H9 (cell line): ENCODE results near the gene SNX27. TPM values are rescaled to one million over a fixed set of nuclear protein-coding genes. Genes with fewer than 3 reads are reported as not detected.

Experiments used
- DNase-seq: peaks from one replicate; pipeline ENCODE4 v3.0.0-alpha.2; 2017
- H2AFZ ChIP-seq: one replicate; pipeline ENCODE4 v1.6.1; 2013; ENCODE audit warnings: mild to moderate bottlenecking, low read length, control low read depth, moderate library complexity
- H2AK5ac ChIP-seq: 2 replicates; pipeline ENCODE4 v1.6.1; 2013; ENCODE audit warnings: low read length, control low read depth, mixed read lengths; ENCODE audit not compliant: insufficient read length
- H2BK120ac ChIP-seq: one replicate; pipeline ENCODE4 v1.6.1; 2013; ENCODE audit warnings: low read depth, mild to moderate bottlenecking, low read length, control low read depth, inconsistent platforms; ENCODE audit not compliant: poor library complexity, severe bottlenecking
- H2BK12ac ChIP-seq: 2 replicates; pipeline ENCODE4 v1.6.1; 2013; ENCODE audit warnings: low read length, control low read depth, mixed read lengths, low read depth; ENCODE audit not compliant: insufficient read length
- H2BK15ac ChIP-seq: 2 replicates; pipeline ENCODE4 v1.6.1; 2013; ENCODE audit warnings: low read depth, low read length, control low read depth
- H2BK20ac ChIP-seq: one replicate; pipeline ENCODE4 v1.6.1; 2013; ENCODE audit warnings: low read depth, mild to moderate bottlenecking, low read length, control low read depth, inconsistent platforms; ENCODE audit not compliant: poor library complexity, severe bottlenecking
- H2BK5ac ChIP-seq: 2 replicates; pipeline ENCODE4 v1.6.1; 2013; ENCODE audit warnings: low read length, control low read depth, mixed read lengths; ENCODE audit not compliant: insufficient read length
- H3K14ac ChIP-seq: 2 replicates; pipeline ENCODE4 v1.6.1; 2013; ENCODE audit warnings: low read length, control low read depth; ENCODE audit not compliant: insufficient read depth
- H3K18ac ChIP-seq: 2 replicates; pipeline ENCODE4 v1.6.1; 2013; ENCODE audit warnings: low read depth, mild to moderate bottlenecking, mixed read lengths, low read length, control low read depth; ENCODE audit not compliant: insufficient read length
- H3K23ac ChIP-seq: 2 replicates; pipeline ENCODE4 v1.6.1; 2013; ENCODE audit warnings: low read length, control low read depth, mixed read lengths, low read depth; ENCODE audit not compliant: insufficient read length
- H3K23me2 ChIP-seq: 2 replicates; pipeline ENCODE4 v1.6.1; 2013; ENCODE audit warnings: low read depth, mild to moderate bottlenecking, mixed read lengths, low read length, control low read depth; ENCODE audit not compliant: insufficient read length, poor library complexity, severe bottlenecking
- H3K27ac ChIP-seq: 2 replicates; pipeline ENCODE4 v1.5.1; 2013; ENCODE audit warnings: low read length, control low read depth, mixed read lengths, low read depth; ENCODE audit not compliant: insufficient read length
- H3K27me3 ChIP-seq: 2 replicates; pipeline ENCODE4 v1.6.1; 2013; ENCODE audit warnings: low read length, control low read depth, inconsistent platforms; ENCODE audit not compliant: insufficient read depth
- H3K4ac ChIP-seq: 2 replicates; pipeline ENCODE4 v1.6.1; 2013; ENCODE audit warnings: low read depth, mild to moderate bottlenecking, control low read depth, inconsistent platforms, low read length, moderate library complexity
- H3K4me1 ChIP-seq: 2 replicates; pipeline ENCODE4 v1.6.1; 2013; ENCODE audit warnings: low read length, control low read depth, inconsistent platforms; ENCODE audit not compliant: insufficient read depth
- H3K4me2 ChIP-seq: 2 replicates; pipeline ENCODE4 v1.6.1; 2013; ENCODE audit warnings: low read length, control low read depth, mixed read lengths; ENCODE audit not compliant: insufficient read length, insufficient read depth
- H3K56ac ChIP-seq: 2 replicates; pipeline ENCODE4 v1.6.1; 2013; ENCODE audit warnings: low read depth, mild to moderate bottlenecking, mixed read lengths, low read length, control low read depth; ENCODE audit not compliant: insufficient read length
- H3K79me1 ChIP-seq: 2 replicates; pipeline ENCODE4 v1.6.1; 2013; ENCODE audit warnings: low read depth, mild to moderate bottlenecking, moderate library complexity, low read length, control low read depth, inconsistent platforms; ENCODE audit not compliant: insufficient read depth, poor library complexity, severe bottlenecking
- H3K79me2 ChIP-seq: 2 replicates; pipeline ENCODE4 v1.6.1; 2013; ENCODE audit warnings: low read length, control low read depth, inconsistent platforms; ENCODE audit not compliant: insufficient read depth
- H3K9ac ChIP-seq: 2 replicates; pipeline ENCODE4 v1.6.1; 2013; ENCODE audit warnings: low read length, control low read depth, mixed read lengths; ENCODE audit not compliant: insufficient read length; ENCODE audit errors: extremely low read depth
- H3K9me3 ChIP-seq: one replicate; pipeline ENCODE4 v1.6.1; 2013; ENCODE audit warnings: low read depth, low read length, inconsistent platforms; ENCODE audit not compliant: control insufficient read depth
- H3T11ph ChIP-seq: one replicate; pipeline ENCODE4 v1.6.1; 2013; ENCODE audit warnings: mild to moderate bottlenecking, low read length, control low read depth, inconsistent platforms
- H4K20me1 ChIP-seq: one replicate; pipeline ENCODE4 v1.6.1; 2013; ENCODE audit not compliant: control insufficient read depth, insufficient read length, insufficient read depth
- H4K5ac ChIP-seq: 2 replicates; pipeline ENCODE4 v1.6.1; 2013; ENCODE audit warnings: low read depth, mild to moderate bottlenecking, mixed read lengths, low read length, control low read depth; ENCODE audit not compliant: insufficient read length
- H4K8ac ChIP-seq: replicated peaks from 2 replicates; pipeline ENCODE4 v1.6.1; 2013; ENCODE audit warnings: low read length, control low read depth, mixed read lengths, low read depth; ENCODE audit not compliant: insufficient read length
- H4K91ac ChIP-seq: 2 replicates; pipeline ENCODE4 v1.6.1; 2013; ENCODE audit warnings: low read depth, mild to moderate bottlenecking, moderate library complexity, mixed read lengths, low read length, control low read depth; ENCODE audit not compliant: insufficient read length
- H3K27ac Mint-ChIP-seq, 3 experiments: 2 replicates in 2 of 3; 3 replicates in 1 of 3; pipeline ENCODE4 v1.8.0; 2020 to 2021; ENCODE audit warnings: mixed read lengths in 3 of 3, mild to moderate bottlenecking in 1 of 3, moderate library complexity in 1 of 3
- H3K27me3 Mint-ChIP-seq: 2 replicates; pipeline ENCODE4 v1.8.0; 2021; ENCODE audit warnings: low read depth, mild to moderate bottlenecking, moderate library complexity, mixed read lengths
- H3K36me3 Mint-ChIP-seq, 3 experiments: 2 replicates in 2 of 3; 3 replicates in 1 of 3; pipeline ENCODE4 v1.8.0; 2020 to 2021; ENCODE audit warnings: low read depth in 3 of 3, mixed read lengths in 3 of 3; ENCODE audit not compliant: insufficient read depth in 1 of 3
- H3K4me1 Mint-ChIP-seq, 2 experiments: 2 replicates each; pipeline ENCODE4 v1.8.0; 2020; ENCODE audit warnings: mixed read lengths in 2 of 2
- H3K4me3 Mint-ChIP-seq, 2 experiments: 2 replicates in 1 of 2; 3 replicates in 1 of 2; pipeline ENCODE4 v1.8.0; 2020 to 2021; ENCODE audit warnings: mild to moderate bottlenecking in 2 of 2, mixed read lengths in 2 of 2, moderate library complexity in 1 of 2
- H3K9me3 Mint-ChIP-seq, 2 experiments: 2 replicates in 1 of 2; 3 replicates in 1 of 2; pipeline ENCODE4 v1.8.0; 2020; ENCODE audit warnings: mild to moderate bottlenecking in 2 of 2, mixed read lengths in 2 of 2, moderate library complexity in 1 of 2
- CTCF ChIP-seq: fragments of 200-600 bp; sonication (generic); conservative IDR thresholded peaks from 3 replicates; pipeline ENCODE4 v1.8.0; 2021; ENCODE audit warnings: antibody characterized with exemption, mild to moderate bottlenecking
- WGBS: extraction: QIAGEN DNeasy Blood & Tissue Kit; methylation state at CpG from one replicate; pipeline ENCODE4 v1.1.7; 2013; ENCODE audit warnings: missing lambda C conversion rate, low lambda C conversion rate, mixed read lengths; ENCODE audit not compliant: insufficient read length; ENCODE audit errors: extremely low coverage; 5-methylcytosine and 5-hydroxymethylcytosine counted together
- total RNA-seq: library from RNA; stranded (reverse); gene quantifications from 2 replicates; pipeline ENCODE4 v1.2.1, GENCODE V29; 2021

The SNX27 gene
- total RNA-seq, 1 experiment from 2014 or later = 48.9 TPM

GRCh38 chr1:151581451-151581850 is 30.4 kb upstream of the SNX27 start:
- Mint-ChIP-seq H3K9me3 (no peaks in the 10 kb centered on the region), H3K4me1 (peaks cover 7 to 13% of the 10 kb centered on the region in 2 experiments), H3K27me3 (no peaks in the 10 kb centered on the region), H3K4me3 (no peak overlapping the region), H3K36me3 (peaks cover 3 to 34% (median 12%) of the 10 kb centered on the region in 3 experiments), H3K27ac (no peak overlapping the region)
- H3K4me1 ChIP-seq = no peaks in the 10 kb centered on the region
- H3K9ac ChIP-seq = no peak overlapping the region
- H4K5ac ChIP-seq = no peak overlapping the region
- no peaks in the 10 kb centered on the region for H3K23me2 ChIP-seq
- no peak overlapping the region for H3K27ac ChIP-seq
- no peak overlapping the region for H3T11ph ChIP-seq
- H2BK15ac ChIP-seq = no peak overlapping the region
- no peak overlapping the region for H4K91ac ChIP-seq
- no peak overlapping the region for H3K18ac ChIP-seq
- H3K4ac ChIP-seq = no peak overlapping the region
- no CpG with 5 or more reads among the region's 5 CpGs for WGBS
- H2AFZ ChIP-seq = no peak overlapping the region
- H2BK12ac ChIP-seq = no peak overlapping the region
- no peaks in the 10 kb centered on the region for H3K27me3 ChIP-seq
- H2AK5ac ChIP-seq = no peak overlapping the region
- H2BK20ac ChIP-seq = no peak overlapping the region
- no peak overlapping the region for H3K23ac ChIP-seq
- no peak overlapping the region for H2BK120ac ChIP-seq
- no peaks in the 10 kb centered on the region for H3K9me3 ChIP-seq
- no peak overlapping the region for H3K4me2 ChIP-seq
- no peak for TF ChIP-seq CTCF
- no peak overlapping the region for H2BK5ac ChIP-seq
- no peaks in the 10 kb centered on the region for H4K20me1 ChIP-seq
- no peak for DNase-seq
- no peak overlapping the region for H3K14ac ChIP-seq
- no peaks in the 10 kb centered on the region for H3K79me2 ChIP-seq
- H3K56ac ChIP-seq = no peak overlapping the region
- H4K8ac ChIP-seq = no peak overlapping the region
- no peaks in the 10 kb centered on the region for H3K79me1 ChIP-seq
